Lower leg skin (tissue), 3 donors: ENCODE data around the gene ARHGEF16.

ENCODE experiments used
- CTCF ChIP-seq, 3 donors: fragments of 450-650 bp; IDR thresholded peaks; one replicate each; pipeline ENCODE4 v1.5.1; 2016; ENCODE audit warnings: antibody characterized with exemption in 3 of 3, mild to moderate bottlenecking in 3 of 3, moderate library complexity in 2 of 3
- POLR2A ChIP-seq, 2 donors: fragments of 450-650 bp; IDR thresholded peaks; one replicate each; pipeline ENCODE4 v1.6.1; 2016 to 2017; ENCODE audit warnings: antibody characterized with exemption in 2 of 2, mild to moderate bottlenecking in 1 of 2, moderate library complexity in 1 of 2

DNA sequence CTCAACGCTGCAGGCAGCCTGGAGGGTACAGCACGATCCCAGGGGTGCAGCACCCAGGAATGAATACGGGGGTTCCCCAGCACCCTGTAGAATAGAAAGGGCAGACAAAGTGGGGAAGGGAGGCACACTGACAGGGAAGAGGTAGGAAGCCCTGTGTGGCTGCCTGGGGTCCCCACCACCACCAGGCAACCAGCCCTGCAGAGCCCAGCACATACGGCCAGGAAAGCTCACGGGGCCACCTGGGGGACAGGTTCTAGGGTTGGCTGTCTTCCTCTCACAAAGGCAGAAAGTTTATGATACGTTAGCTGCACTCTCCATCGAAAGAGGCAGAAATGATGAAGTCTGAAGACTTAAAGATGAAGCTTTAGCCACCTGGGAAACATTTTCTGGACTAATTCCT lies 52.5 kb downstream of the ARHGEF16 start:
- TF ChIP-seq CTCF (IDR thresholded peaks at IDR 0.05): no peak
- no peak for TF ChIP-seq POLR2A (IDR thresholded peaks at IDR 0.05)
